RWPE1 (cell line): ENCODE data around the gene GPC6.

Experiments used
- CTCF ChIA-PET: fragments of 350-600 bp; sonication (Branson Sonifier 250); formaldehyde crosslinking; extraction: SDS; loops from one replicate; lab custom pipeline; 2021; lab: Yijun Ruan, JAX
- POLR2A ChIA-PET: fragments of 400-600 bp; formaldehyde crosslinking; extraction: SDS; loops from one replicate; lab custom pipeline; 2020; ENCODE audit warnings: antibody characterized with exemption; ENCODE audit not compliant: low non-redundant PET; lab: Yijun Ruan, JAX
- DNase-seq: peaks from one replicate; pipeline ENCODE4 v3.0.0; 2012; ENCODE audit warnings: low spot score
- H3K27ac ChIP-seq: fragments of 450-650 bp; 2 replicates; pipeline ENCODE4 v1.5.1; 2017
- TF ChIP-seq, protein P1 (sequence below): fragments of 450-650 bp; conservative IDR thresholded peaks from 2 replicates; pipeline ENCODE4 v1.5.1; 2017; ENCODE audit warnings: low read depth, mild to moderate bottlenecking

Gene GPC6

DNA sequence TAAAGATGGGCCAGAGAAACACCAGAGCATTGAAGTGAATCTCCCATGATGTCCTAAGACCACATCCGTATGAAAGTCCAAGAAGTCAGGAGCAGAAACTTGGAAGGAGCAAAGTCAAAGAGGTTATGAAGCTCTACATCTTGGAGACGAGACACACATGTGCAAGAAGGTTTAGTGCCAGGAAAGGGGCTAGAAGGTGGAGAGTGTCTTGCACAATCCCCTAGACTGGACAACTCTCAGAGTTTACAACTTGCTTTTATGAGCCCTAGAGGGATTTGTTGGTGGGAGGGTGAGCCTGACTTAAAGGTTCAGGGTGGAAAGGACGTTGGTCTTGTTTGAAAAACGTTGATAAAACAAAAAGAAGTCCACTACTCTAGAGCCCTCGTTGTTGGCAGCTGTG lies 150.6 kb downstream of the GPC6 start:
- CTCF ChIA-PET = no interaction called here
- POLR2A ChIA-PET = no interaction called here

DNA sequence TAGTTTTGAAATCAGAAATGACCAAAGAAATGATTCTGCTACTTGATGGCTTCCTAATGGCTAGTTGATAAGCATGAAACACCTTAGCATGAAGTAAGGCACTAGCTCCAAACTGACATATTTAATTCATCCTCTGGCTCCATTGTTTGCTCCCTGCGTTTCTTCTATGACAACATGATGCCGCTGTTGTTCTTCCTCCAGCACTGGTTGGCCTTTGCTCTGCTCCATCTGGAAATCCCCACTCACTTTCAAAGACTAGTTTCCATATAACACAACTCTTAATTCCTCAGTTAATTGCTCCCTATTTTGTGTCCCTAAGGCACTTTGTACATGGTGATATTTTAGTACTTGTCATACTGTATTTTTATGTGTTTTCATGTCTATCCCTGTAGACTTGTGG lies 151.6 kb downstream of the GPC6 start:
- ChIA-PET POLR2A (no interaction called here), CTCF (no interaction called here)

More for the DNA sequence above, 150.6 kb downstream of the GPC6 start:
- no peak for DNase-seq
- TF ChIP-seq, protein P1, sequence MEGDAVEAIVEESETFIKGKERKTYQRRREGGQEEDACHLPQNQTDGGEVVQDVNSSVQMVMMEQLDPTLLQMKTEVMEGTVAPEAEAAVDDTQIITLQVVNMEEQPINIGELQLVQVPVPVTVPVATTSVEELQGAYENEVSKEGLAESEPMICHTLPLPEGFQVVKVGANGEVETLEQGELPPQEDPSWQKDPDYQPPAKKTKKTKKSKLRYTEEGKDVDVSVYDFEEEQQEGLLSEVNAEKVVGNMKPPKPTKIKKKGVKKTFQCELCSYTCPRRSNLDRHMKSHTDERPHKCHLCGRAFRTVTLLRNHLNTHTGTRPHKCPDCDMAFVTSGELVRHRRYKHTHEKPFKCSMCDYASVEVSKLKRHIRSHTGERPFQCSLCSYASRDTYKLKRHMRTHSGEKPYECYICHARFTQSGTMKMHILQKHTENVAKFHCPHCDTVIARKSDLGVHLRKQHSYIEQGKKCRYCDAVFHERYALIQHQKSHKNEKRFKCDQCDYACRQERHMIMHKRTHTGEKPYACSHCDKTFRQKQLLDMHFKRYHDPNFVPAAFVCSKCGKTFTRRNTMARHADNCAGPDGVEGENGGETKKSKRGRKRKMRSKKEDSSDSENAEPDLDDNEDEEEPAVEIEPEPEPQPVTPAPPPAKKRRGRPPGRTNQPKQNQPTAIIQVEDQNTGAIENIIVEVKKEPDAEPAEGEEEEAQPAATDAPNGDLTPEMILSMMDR = no peak
- H3K27ac ChIP-seq = no peak overlapping the region

DNA sequence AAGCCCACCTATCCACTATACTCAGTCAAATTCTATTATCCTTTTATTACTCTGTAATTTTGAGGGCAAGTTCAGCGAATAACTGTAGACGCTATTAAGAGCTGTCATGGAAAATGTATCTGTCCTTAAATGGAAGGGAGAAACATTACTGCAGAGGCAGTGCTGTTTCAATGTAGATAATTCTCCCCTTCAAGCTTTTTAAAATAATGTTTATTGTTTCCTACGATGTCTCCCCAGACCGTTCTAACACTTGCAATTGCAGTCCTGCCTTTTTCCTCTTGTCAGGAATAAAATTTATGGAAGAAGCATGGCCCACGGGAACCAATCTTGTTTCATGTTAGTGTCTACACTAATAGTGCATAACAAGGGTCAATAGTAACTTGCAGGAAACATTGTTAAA lies 159.5 kb downstream of the GPC6 start:
- ChIA-PET POLR2A (interaction anchor here (0.5 kb wide), 1 partner anchor 268 kb away, joined by 4 read pairs; no protein-coding TSS in a partner anchor), CTCF (interaction anchor here (0.5 kb wide), 1 partner anchor 949 kb away, joined by 5 read pairs; no protein-coding TSS in a partner anchor)
- no peak overlapping the region for H3K27ac ChIP-seq
- TF ChIP-seq, protein P1 = no peak
- DNase-seq = no peak

More for the DNA sequence above, 151.6 kb downstream of the GPC6 start:
- H3K27ac ChIP-seq = no peak overlapping the region
- TF ChIP-seq, protein P1 = no peak
- no peak for DNase-seq

DNA sequence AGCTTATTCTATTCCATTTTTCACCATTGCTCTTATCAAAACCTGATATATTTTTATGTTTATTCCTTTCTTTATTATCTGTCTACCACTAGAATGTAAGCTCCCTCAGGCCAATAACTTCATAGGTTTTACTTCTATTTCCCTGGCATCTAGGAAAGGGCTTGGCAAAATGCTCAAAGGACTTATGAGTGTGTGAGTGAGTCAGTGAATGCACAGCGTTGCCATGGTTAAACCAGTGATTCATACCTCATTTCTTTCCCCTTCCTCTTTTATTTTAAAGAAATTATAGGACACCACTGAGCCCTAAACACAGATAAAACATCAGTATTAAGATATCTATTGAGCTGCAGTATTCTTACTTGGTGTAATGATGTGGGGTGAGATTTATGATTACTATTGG lies 162.1 kb downstream of the GPC6 start:
- ChIA-PET POLR2A (no interaction called here), CTCF (no interaction called here)
- DNase-seq = no peak
- TF ChIP-seq, protein P1 = no peak
- no peak overlapping the region for H3K27ac ChIP-seq

DNA sequence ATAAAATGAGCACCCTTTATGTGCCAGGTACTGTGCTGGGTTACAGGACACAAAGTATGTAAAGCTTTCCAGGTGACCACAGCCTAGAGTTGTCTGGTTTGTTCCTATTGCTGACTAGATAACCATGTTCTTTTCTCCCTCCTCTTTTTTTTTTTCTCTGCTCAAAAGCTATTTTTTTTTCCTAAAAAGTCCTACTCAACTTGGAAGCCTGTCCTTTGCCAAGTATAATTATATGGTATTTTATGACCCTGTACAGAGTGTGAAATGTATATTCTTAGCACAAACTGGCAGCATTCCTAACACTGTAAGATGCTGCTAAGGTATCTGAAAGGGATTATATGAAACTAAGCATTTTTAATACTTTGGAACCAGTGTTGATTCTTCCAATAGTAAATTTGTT lies 171.0 kb downstream of the GPC6 start:
- no peak for DNase-seq
- ChIA-PET CTCF (no interaction called here), POLR2A (no interaction called here)
- TF ChIP-seq, protein P1 = no peak
- no peak overlapping the region for H3K27ac ChIP-seq

DNA sequence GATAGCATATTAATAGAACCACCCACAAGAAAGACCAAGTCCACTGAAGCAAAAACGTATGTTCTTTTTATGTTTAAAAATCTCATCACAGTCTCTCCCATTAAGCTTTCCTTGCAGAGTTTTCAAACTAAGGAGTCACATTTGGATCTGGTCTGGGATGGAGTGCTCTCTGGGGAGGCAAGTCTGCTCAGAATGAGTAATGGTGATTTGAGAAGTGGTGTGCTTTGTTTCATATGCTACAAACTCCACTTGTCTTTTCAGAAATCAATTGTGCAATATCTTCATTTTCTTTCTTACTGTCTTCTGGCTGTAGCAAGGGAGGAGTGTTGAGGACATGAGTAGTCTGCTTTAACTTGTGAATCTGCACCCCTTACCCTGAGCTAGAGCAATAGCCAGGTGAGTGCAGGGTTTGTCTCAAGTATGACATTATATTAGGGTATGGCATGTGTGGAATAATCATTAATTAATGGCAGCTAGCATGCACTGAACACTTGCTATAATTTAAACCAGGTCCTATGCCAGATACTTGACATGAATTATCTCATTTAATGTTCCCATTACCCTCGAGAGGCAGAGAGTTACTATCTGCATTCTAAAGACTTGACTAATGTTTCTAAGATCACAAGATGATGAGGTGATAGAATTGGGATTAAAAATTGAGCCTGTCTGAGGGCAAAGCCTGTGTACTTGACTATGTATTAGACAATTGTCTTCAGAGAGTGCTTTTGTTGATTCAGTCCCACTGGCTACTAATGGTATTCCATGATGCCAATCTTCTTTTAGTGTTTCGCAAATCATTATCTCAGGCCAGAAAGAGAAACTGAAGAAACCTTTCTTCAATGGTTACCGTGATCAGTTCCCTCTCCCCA lies 171.8 kb downstream of the GPC6 start:
- ChIA-PET CTCF (interaction anchor here (0.6 kb wide), 1 partner anchor 1719 kb away, joined by 3 read pairs; no protein-coding TSS in a partner anchor), POLR2A (no interaction called here)
- no peak overlapping the region for H3K27ac ChIP-seq
- TF ChIP-seq, protein P1 = no peak
- DNase-seq = no peak
